ENCODE measurements around the gene UBFD1. TPM values are rescaled to one million over a fixed set of nuclear protein-coding genes. Genes with fewer than 3 reads are reported as not detected.

The UBFD1 gene
- total and polyA plus RNA-seq, 2 of the 8 experiments (the other 6 are each of a cell fraction or from before 2014, with no cell fraction given) = 66.3 to 106 TPM

DNA sequence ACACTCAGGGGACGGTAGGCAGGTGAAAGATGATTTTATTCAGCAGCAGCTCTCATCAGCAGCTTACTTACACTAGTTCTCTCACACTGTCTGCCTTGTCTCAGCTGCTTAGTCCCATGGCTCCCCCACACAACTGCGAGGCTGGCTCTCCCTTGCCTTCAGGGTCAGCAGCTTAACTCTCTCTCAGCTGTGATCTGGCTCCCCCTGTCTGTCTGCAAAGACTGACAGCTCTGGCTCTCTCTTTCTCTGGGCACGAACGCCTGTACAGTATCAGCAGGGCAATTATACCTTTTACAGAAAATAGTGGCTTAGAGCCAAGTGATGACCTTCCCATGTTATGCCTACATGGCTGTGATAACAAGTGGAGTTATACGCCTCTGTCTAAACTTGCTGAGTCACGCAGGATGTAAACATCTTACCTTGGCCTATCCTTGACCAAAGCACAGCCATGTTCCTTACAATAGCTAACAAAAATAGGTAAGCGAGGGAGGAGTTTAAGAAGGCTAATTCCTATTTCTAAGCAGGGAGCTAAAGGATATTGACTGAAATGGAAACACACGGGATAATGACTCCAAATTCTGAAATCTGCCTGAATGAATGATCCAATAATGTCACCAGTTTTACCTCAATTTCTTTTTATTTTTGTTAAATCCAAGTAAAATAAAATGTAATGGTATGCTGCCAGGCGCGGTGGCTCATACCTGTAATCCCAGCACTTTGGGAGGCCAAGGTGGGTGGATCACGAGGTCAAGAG is 39.7 kb downstream of the UBFD1 start:
- ChIA-PET POLR2A (ENCODE audit: partially characterized antibody) (interaction anchor here (0.8 to 4.3 kb wide), 8 partner anchors 7 to 82 kb away, joined by 3 to 19 read pairs (median 4); partner anchors contain the start of genes EARS2 and UBFD1), CTCF (ENCODE audit: partially characterized antibody) (interaction anchor here (0.6 to 3.3 kb wide), 24 partner anchors 7 to 163 kb away, joined by 3 to 17 read pairs (median 4); partner anchors contain the start of genes EARS2 and UBFD1)
- FAIRE-seq (no peak), DNase-seq (ENCODE audit: low read depth in 1 of 2, low spot score in 2 of 2) (peak; percentile 33 to 47)
- Histone ChIP-seq H2BK5ac (ENCODE audit: low read depth, low read length) (no peak overlapping the region), H2BK15ac (ENCODE audit: low read length) (no peak overlapping the region), H2BK12ac (ENCODE audit: low read depth, low read length) (no peak overlapping the region; the same call in 1 of the 2 replicates), H4K8ac (ENCODE audit: extremely low read depth, insufficient read depth, low read length) (no peak overlapping the region), H3K9me3 (ENCODE audit: insufficient read depth in 2 of 2, low read depth in 1 of 2, low read length in 1 of 2) (no peaks in the 10 kb centered on the region), H2AK5ac (ENCODE audit: low read depth, low read length) (no peak overlapping the region), H3K36me3 (ENCODE audit: control insufficient read depth in 2 of 4, insufficient read depth in 4 of 4, low read length in 3 of 4) (peaks cover 7 to 16% (median 12%) of the 10 kb centered on the region in 4 experiments; a peak in 7 of 8 replicates), H4K20me1 (replicated peaks in 1 of 2; ENCODE audit: control insufficient read depth in 1 of 2, insufficient read depth in 2 of 2, low read length in 2 of 2) (peaks cover 0 to 2% of the 10 kb centered on the region in 2 experiments), H3K23me2 (ENCODE audit: low read depth, low read length) (peaks cover 6% of the 10 kb centered on the region), H3K27me3 (replicated peaks in 1 of 4; ENCODE audit: control insufficient read depth in 3 of 4, extremely low read depth in 1 of 4, insufficient read depth in 3 of 4, low read length in 3 of 4) (no peaks in the 10 kb centered on the region), H3K56ac (replicated peaks; ENCODE audit: insufficient read length, low read depth, low read length) (no peak overlapping the region), H3K4me3 (ENCODE audit: extremely low read depth in 1 of 4, insufficient read depth in 2 of 4, low read depth in 3 of 4, low read length in 4 of 4) (no peak overlapping the region), H3K14ac (ENCODE audit: insufficient read length) (no peak overlapping the region), H3K9ac (replicated peaks in 1 of 4; ENCODE audit: extremely low read depth in 1 of 4, low read depth in 3 of 4, low read length in 3 of 4) (no peak overlapping the region), H3K23ac (ENCODE audit: insufficient read length) (no peak overlapping the region), H2AFZ (ENCODE audit: low read length) (no peak overlapping the region), H4K5ac (ENCODE audit: insufficient read length, low read depth, low read length) (peak overlapping the region; percentile 85), H3K4me2 (ENCODE audit: insufficient read depth in 1 of 2, low read depth in 2 of 2, low read length in 2 of 2) (no peak overlapping the region), H3K4me1 (replicated peaks in 1 of 4; ENCODE audit: control insufficient read depth in 3 of 4, insufficient read depth in 4 of 4, low read length in 3 of 4) (peaks cover 2 to 9% (median 4%) of the 10 kb centered on the region in 4 experiments; a peak in 4 of 7 replicates), H2BK20ac (ENCODE audit: low read length) (no peak overlapping the region), H3K4ac (replicated peaks; ENCODE audit: insufficient read length, low read depth, low read length) (peak overlapping the region; percentile 76), H3K18ac (ENCODE audit: extremely low read depth, low read length) (peak overlapping the region; percentile 72; the same call in 1 of the 2 replicates), H2BK120ac (replicated peaks; ENCODE audit: low read depth, low read length) (no peak overlapping the region), H3K79me2 (ENCODE audit: control insufficient read depth in 1 of 2, insufficient read depth in 2 of 2, low read length in 2 of 2) (peaks cover 25 to 37% of the 10 kb centered on the region in 2 experiments), H3K27ac (ENCODE audit: low read depth, low read length) (no peak overlapping the region), H3K79me1 (ENCODE audit: low read depth, low read length) (peaks cover 8% of the 10 kb centered on the region), H4K91ac (replicated peaks; ENCODE audit: insufficient read length, low read length) (peak overlapping the region; percentile 25)
- 85% methylated on average over 11 of the region's 11 CpGs; no CpG with 5 or more reads in 1 of the 2 experiments for WGBS, 2 experiments (ENCODE audit: extremely low coverage in 1 of 2, insufficient coverage in 1 of 2, insufficient read length in 1 of 2, insufficient replicate concordance in 2 of 2, low coverage in 1 of 2, low lambda C conversion rate in 2 of 2, missing lambda C conversion rate in 1 of 2)
- TF ChIP-seq TCF12 (IDR thresholded peaks at IDR 0.05; ENCODE audit: low read depth, low read length) (no peak), RAD21 (IDR thresholded peaks at IDR 0.05 in 1 of 2, conservative IDR thresholded peaks at IDR 0.05 in 1 of 2; ENCODE audit: low read depth in 2 of 2, low read length in 2 of 2) (peak in 1 of 2 experiments; percentile 26; a peak in 2 of 4 replicates), EZH2 (IDR thresholded peaks at IDR 0.05; ENCODE audit: low read depth, low read length, severe bottlenecking) (no peak), E2F6 (IDR thresholded peaks at IDR 0.05) (no peak), GABPA (IDR thresholded peaks at IDR 0.05; ENCODE audit: borderline replicate concordance, insufficient read depth, low read length) (no peak), TAF1 (IDR thresholded peaks at IDR 0.05; ENCODE audit: low read depth, low read length) (no peak), TEAD4 (IDR thresholded peaks at IDR 0.05; ENCODE audit: low read depth, low read length) (no peak)
- TF ChIP-seq, protein P1, sequence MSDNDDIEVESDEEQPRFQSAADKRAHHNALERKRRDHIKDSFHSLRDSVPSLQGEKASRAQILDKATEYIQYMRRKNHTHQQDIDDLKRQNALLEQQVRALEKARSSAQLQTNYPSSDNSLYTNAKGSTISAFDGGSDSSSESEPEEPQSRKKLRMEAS (IDR thresholded peaks at IDR 0.05) = no peak

All from H1 (cell line).